Large intestine (tissue), 3 donors: Measurements from ENCODE around the gene EEF2KMT. TPM values are rescaled to one million over a fixed set of nuclear protein-coding genes. Genes with fewer than 3 reads are reported as not detected.
"Not testable (repeated sequence)": the region's sequence is repeated elsewhere in the genome, so short reads cannot be mapped to it uniquely, and the experiment has no call there.

Source experiments
- DNase-seq, 2 donors: peaks; one replicate each; pipeline versions ENCODE4 v3.0.0 to v3.0.0-alpha.2; 2013
- H3K27ac ChIP-seq: one replicate; pipeline ENCODE4 v1.5.1; 2013; ENCODE audit warnings: low read length
- H3K27me3 ChIP-seq: 2 replicates; pipeline ENCODE4 v1.6.1; 2013; ENCODE audit warnings: low read length; ENCODE audit not compliant: control insufficient read depth, insufficient read depth
- H3K36me3 ChIP-seq: 2 replicates; pipeline ENCODE4 v1.6.1; 2013; ENCODE audit warnings: low read length; ENCODE audit not compliant: control insufficient read depth, insufficient read depth
- H3K4me1 ChIP-seq: one replicate; pipeline ENCODE4 v1.6.1; 2013; ENCODE audit warnings: low read length; ENCODE audit not compliant: control insufficient read depth, insufficient read depth
- H3K4me3 ChIP-seq: one replicate; pipeline ENCODE4 v1.5.1; 2013; ENCODE audit warnings: low read length
- H3K9me3 ChIP-seq: one replicate; pipeline ENCODE4 v1.6.1; 2013; ENCODE audit warnings: mild to moderate bottlenecking, low read depth, low read length, moderate library complexity; ENCODE audit not compliant: control insufficient read depth
- WGBS: methylation state at CpG from one replicate; pipeline ENCODE4 v1.1.5; 2013; ENCODE audit warnings: low lambda C conversion rate; ENCODE audit not compliant: insufficient coverage; 5-methylcytosine and 5-hydroxymethylcytosine counted together
- polyA plus RNA-seq: library from polyadenylated mRNA; unstranded; fragments of 120-200 nt; gene quantifications from one replicate; pipeline ENCODE4 v1.2.1, GENCODE V29; 2013

The EEF2KMT gene
- polyA plus RNA-seq, 1 donor, result 9.4 TPM

- not testable (repeated sequence) for H3K4me3 ChIP-seq, H3K27me3 ChIP-seq, H3K4me1 ChIP-seq, H3K9me3 ChIP-seq, DNase-seq, H3K27ac ChIP-seq, H3K36me3 ChIP-seq
- WGBS, result no CpG with 5 or more reads among the region's 10 CpGs
Observed at GRCh38 chr16:5116780-5117295, 19.2 kb upstream of the EEF2KMT start.

GRCh38 chr16:5110933-5111332, 13.3 kb upstream of the EEF2KMT start:
- not testable (repeated sequence) for H3K9me3 ChIP-seq, H3K27me3 ChIP-seq, H3K36me3 ChIP-seq, H3K4me1 ChIP-seq, H3K4me3 ChIP-seq, DNase-seq, H3K27ac ChIP-seq
- no CpG with 5 or more reads among the region's 10 CpGs for WGBS

- H3K27ac ChIP-seq, result no peak overlapping the region
- no peaks in the 10 kb centered on the region for H3K4me1 ChIP-seq
- no peaks in the 10 kb centered on the region for H3K36me3 ChIP-seq
- H3K4me3 ChIP-seq, result no peak overlapping the region
- H3K27me3 ChIP-seq, result no peaks in the 10 kb centered on the region
- no peak for DNase-seq
- H3K9me3 ChIP-seq, result no peaks in the 10 kb centered on the region
- no CpG with 5 or more reads among the region's 27 CpGs for WGBS
Observed at GRCh38 chr16:5108505-5109158, 11.0 kb upstream of the EEF2KMT start.

- WGBS, result no CpG with 5 or more reads among the region's 5 CpGs
- H3K27ac ChIP-seq, H3K4me1 ChIP-seq, H3K36me3 ChIP-seq, H3K27me3 ChIP-seq, H3K9me3 ChIP-seq, DNase-seq, H3K4me3 ChIP-seq: not testable (repeated sequence)
Observed at GRCh38 chr16:5105039-5105438, 7.4 kb upstream of the EEF2KMT start.

GRCh38 chr16:5103296-5104032, 5.9 kb upstream of the EEF2KMT start:
- not testable (repeated sequence) for H3K36me3 ChIP-seq, H3K9me3 ChIP-seq, H3K27me3 ChIP-seq, DNase-seq, H3K4me3 ChIP-seq, H3K4me1 ChIP-seq, H3K27ac ChIP-seq
- WGBS, result no CpG with 5 or more reads among the region's 12 CpGs

DNA sequence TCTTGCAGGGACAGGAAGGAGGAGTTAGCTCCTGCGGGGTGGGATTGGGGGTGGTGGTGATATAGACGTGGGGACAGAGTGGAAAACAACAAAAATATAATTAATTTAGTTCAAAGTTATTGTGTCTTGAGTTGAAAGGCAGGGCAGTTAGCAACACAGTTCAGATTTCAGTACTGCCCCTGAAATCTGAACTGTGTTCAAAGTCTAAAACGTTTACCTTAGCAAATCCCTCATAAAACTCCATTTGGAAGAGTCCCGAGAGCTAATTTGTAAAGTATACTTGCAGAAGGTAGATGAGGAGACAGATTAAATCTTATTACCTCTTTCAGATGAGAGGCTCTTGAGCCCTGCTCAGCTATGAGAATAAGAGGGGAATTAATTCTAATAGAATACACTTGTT, 1.6 kb upstream of the EEF2KMT start:
- not testable (repeated sequence) for H3K4me3 ChIP-seq, H3K4me1 ChIP-seq, H3K36me3 ChIP-seq, H3K9me3 ChIP-seq, H3K27me3 ChIP-seq
- no CpG with 5 or more reads among the region's 4 CpGs for WGBS
- peak in 1 of 2 donors; percentile 47 for DNase-seq
- peak overlapping the region; percentile 89 for H3K27ac ChIP-seq

DNA sequence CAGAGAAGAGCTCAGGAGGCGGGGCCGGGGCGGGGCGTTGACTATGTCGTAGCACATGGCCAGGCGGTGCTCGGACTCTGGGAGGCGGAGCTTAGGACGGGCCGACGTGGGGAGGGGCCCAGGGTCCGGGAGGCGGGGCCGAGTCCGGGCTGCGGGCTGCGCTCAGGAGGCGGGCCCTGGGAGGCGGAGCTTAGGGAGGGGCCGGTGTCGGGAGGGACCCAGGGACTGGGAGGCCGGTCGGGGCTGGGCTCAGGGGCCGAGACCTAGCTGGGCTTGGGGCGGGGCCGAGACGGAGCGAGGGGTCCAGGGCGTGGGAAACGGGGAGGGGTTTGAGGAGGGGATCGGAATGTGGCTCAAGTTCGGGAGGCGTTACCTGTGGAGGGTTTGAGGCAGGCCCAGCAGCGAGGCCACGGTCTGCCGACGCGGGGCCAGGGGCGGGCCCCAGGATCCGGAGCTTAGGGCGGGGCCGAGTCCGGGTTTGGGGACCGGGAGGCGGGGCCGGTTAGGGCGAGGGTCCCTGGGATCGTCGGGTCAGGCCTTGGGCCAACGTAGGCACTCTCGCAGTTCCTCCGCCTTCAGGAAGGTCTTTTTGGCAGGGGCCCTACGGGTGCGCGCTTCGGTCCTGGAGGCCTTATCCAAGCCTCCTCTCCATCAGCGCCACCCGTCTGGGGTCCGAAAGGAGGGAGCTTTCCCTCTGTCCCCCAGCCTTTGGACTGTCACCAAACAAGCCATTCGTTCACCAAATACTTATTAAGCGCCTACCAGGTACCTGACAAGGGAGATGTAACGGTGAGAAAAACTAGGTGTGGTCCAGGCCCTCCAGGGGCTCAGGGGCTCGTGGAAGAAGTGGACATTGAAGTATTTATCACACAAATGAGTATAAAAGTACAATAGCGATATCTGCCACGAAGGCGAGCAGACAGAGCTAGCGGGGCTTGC, 895 bp upstream of the EEF2KMT start:
- Histone ChIP-seq H3K4me3 (peak overlapping the region; percentile 66), H3K27ac (peak overlapping the region; percentile 89)
- no CpG with 5 or more reads among the region's 67 CpGs for WGBS
- not testable (repeated sequence) for H3K27me3 ChIP-seq, H3K4me1 ChIP-seq, H3K36me3 ChIP-seq, H3K9me3 ChIP-seq
- DNase-seq, result peak; percentile 58 to 85

GRCh38 chr16:5097061-5097469, 530 bp downstream of the EEF2KMT start:
- peak overlapping the region; percentile 53 for H3K4me3 ChIP-seq
- not testable (repeated sequence) for H3K27me3 ChIP-seq, H3K9me3 ChIP-seq, H3K4me1 ChIP-seq, H3K36me3 ChIP-seq, H3K27ac ChIP-seq
- DNase-seq, result peak in 1 of 2 donors; percentile 41
- WGBS, result no CpG with 5 or more reads among the region's 23 CpGs

GRCh38 chr16:5096437-5097060, 1.0 kb downstream of the EEF2KMT start:
- peak overlapping the region; percentile 53 for H3K4me3 ChIP-seq
- not testable (repeated sequence) for H3K4me1 ChIP-seq, H3K9me3 ChIP-seq, DNase-seq, H3K27ac ChIP-seq, H3K36me3 ChIP-seq, H3K27me3 ChIP-seq
- no CpG with 5 or more reads among the region's 7 CpGs for WGBS
